H1 (cell line): ENCODE data around the gene TLR1. TPM values are rescaled to one million over a fixed set of nuclear protein-coding genes. Genes with fewer than 3 reads are reported as not detected.

Experiments used
- CTCF ChIA-PET: fragments of 300-600 bp; sonication (Branson Sonifier 250); formaldehyde crosslinking; loops from one replicate; lab custom pipeline; 2021; ENCODE audit not compliant: partially characterized antibody; lab: Charles Lee
- POLR2A ChIA-PET: fragments of 300-600 bp; sonication (Branson Sonifier 250); formaldehyde crosslinking; loops from one replicate; lab custom pipeline; 2021; ENCODE audit warnings: inconsistent platforms; ENCODE audit not compliant: partially characterized antibody; lab: Charles Lee
- DNase-seq, 2 experiments: peaks; one replicate each; pipeline versions ENCODE4 v3.0.0 to v3.0.0-alpha.2; 2010 to 2022; ENCODE audit warnings: low spot score in 2 of 2, low read depth in 1 of 2, mixed read lengths in 1 of 2
- FAIRE-seq: peaks from 2 replicates; lab custom pipeline; 2011; peaks lifted over from hg19 to GRCh38; lab: Jason Lieb, UNC
- H2AFZ ChIP-seq: 2 replicates; pipeline ENCODE4 v1.8.1; 2012; ENCODE audit warnings: low read length, inconsistent platforms
- H2AK5ac ChIP-seq: 2 replicates; pipeline ENCODE4 v1.6.1; 2013; ENCODE audit warnings: low read depth, low read length
- H2BK120ac ChIP-seq: replicated peaks from 2 replicates; pipeline ENCODE3; 2013; ENCODE audit warnings: low read depth, low read length, inconsistent platforms
- H2BK12ac ChIP-seq: 2 replicates; pipeline ENCODE4 v1.6.1; 2013; ENCODE audit warnings: low read depth, low read length
- H2BK15ac ChIP-seq: 2 replicates; pipeline ENCODE4 v1.6.1; 2013; ENCODE audit warnings: low read length
- H2BK20ac ChIP-seq: 2 replicates; pipeline ENCODE4 v1.6.1; 2013; ENCODE audit warnings: low read length
- H2BK5ac ChIP-seq: 2 replicates; pipeline ENCODE4 v1.6.1; 2013; ENCODE audit warnings: low read depth, low read length
- H3K14ac ChIP-seq: 2 replicates; pipeline ENCODE4 v1.6.1; 2013; ENCODE audit warnings: inconsistent platforms; ENCODE audit not compliant: insufficient read length
- H3K18ac ChIP-seq: 2 replicates; pipeline ENCODE4 v1.6.1; 2013; ENCODE audit warnings: low read length; ENCODE audit errors: extremely low read depth
- H3K23ac ChIP-seq: 2 replicates; pipeline ENCODE4 v1.6.1; 2013; ENCODE audit warnings: inconsistent platforms; ENCODE audit not compliant: insufficient read length
- H3K23me2 ChIP-seq: 2 replicates; pipeline ENCODE4 v1.6.1; 2013; ENCODE audit warnings: low read depth, low read length
- H3K27ac ChIP-seq: 2 replicates; pipeline ENCODE4 v1.6.1; 2011; ENCODE audit warnings: low read depth, low read length, inconsistent platforms
- H3K27me3 ChIP-seq, 4 experiments: replicated peaks in 1 of 4; 1 replicate in 1 of 4; 2 replicates in 3 of 4; pipeline versions ENCODE4 v1.6.1 to v1.8.1; 2011 to 2013; ENCODE audit warnings: low read length in 3 of 4, mild to moderate bottlenecking in 3 of 4, inconsistent platforms in 2 of 4, mixed read lengths in 2 of 4, moderate library complexity in 1 of 4; ENCODE audit not compliant: control insufficient read depth in 3 of 4, insufficient read depth in 3 of 4; ENCODE audit errors: extremely low read depth in 1 of 4
- H3K36me3 ChIP-seq, 4 experiments: 2 replicates each; pipeline versions ENCODE4 v1.6.1 to v1.8.1; 2011 to 2013; ENCODE audit warnings: mild to moderate bottlenecking in 4 of 4, low read length in 3 of 4, moderate library complexity in 2 of 4, control low read depth in 1 of 4, inconsistent platforms in 1 of 4; ENCODE audit not compliant: insufficient read depth in 4 of 4, control insufficient read depth in 2 of 4
- H3K4ac ChIP-seq: replicated peaks from 2 replicates; pipeline ENCODE3; 2013; ENCODE audit warnings: low read length, low read depth, mixed read lengths, inconsistent platforms; ENCODE audit not compliant: insufficient read length
- H3K4me1 ChIP-seq, 4 experiments: replicated peaks in 1 of 4; 1 replicate in 1 of 4; 2 replicates in 3 of 4; pipeline versions ENCODE4 v1.6.1 to v1.8.1; 2011 to 2013; ENCODE audit warnings: low read length in 3 of 4, inconsistent platforms in 2 of 4, mixed read lengths in 1 of 4; ENCODE audit not compliant: insufficient read depth in 4 of 4, control insufficient read depth in 3 of 4
- H3K4me2 ChIP-seq, 2 experiments: 2 replicates each; pipeline versions ENCODE4 v1.6.1 to v1.8.1; 2011 to 2013; ENCODE audit warnings: low read depth in 2 of 2, low read length in 2 of 2, control low read depth in 1 of 2, inconsistent platforms in 1 of 2, mild to moderate bottlenecking in 1 of 2; ENCODE audit not compliant: insufficient read depth in 1 of 2
- H3K4me3 ChIP-seq, 4 experiments: fragments of 200-600, 300-600 bp in 1 of 4; sonication (generic), shearing (Covaris generic), sonication (Bioruptor Twin) in 1 of 4; 2 replicates each; pipeline versions ENCODE4 v1.5.1 to v1.8.1; 2011 to 2016; ENCODE audit warnings: low read length in 4 of 4, low read depth in 3 of 4, control low read depth in 2 of 4, inconsistent platforms in 2 of 4, mild to moderate bottlenecking in 2 of 4, mixed read lengths in 1 of 4, moderate library complexity in 1 of 4; ENCODE audit not compliant: insufficient read depth in 2 of 4; ENCODE audit errors: extremely low read depth in 1 of 4
- H3K56ac ChIP-seq: replicated peaks from 2 replicates; pipeline ENCODE3; 2013; ENCODE audit warnings: low read depth, mild to moderate bottlenecking, mixed read lengths, low read length, inconsistent platforms; ENCODE audit not compliant: insufficient read length
- H3K79me1 ChIP-seq: 2 replicates; pipeline ENCODE4 v1.6.1; 2013; ENCODE audit warnings: low read depth, low read length, control low read depth
- H3K79me2 ChIP-seq, 2 experiments: 2 replicates each; pipeline versions ENCODE4 v1.6.1 to v1.8.1; 2012 to 2013; ENCODE audit warnings: low read length in 2 of 2, mild to moderate bottlenecking in 2 of 2, inconsistent platforms in 1 of 2; ENCODE audit not compliant: insufficient read depth in 2 of 2, control insufficient read depth in 1 of 2
- H3K9ac ChIP-seq, 4 experiments: replicated peaks in 1 of 4; 1 replicate in 1 of 4; 2 replicates in 3 of 4; pipeline versions ENCODE4 v1.6.1 to v1.8.1; 2011 to 2013; ENCODE audit warnings: low read depth in 3 of 4, low read length in 3 of 4, control low read depth in 2 of 4, mild to moderate bottlenecking in 2 of 4, moderate library complexity in 2 of 4, inconsistent platforms in 1 of 4; ENCODE audit errors: extremely low read depth in 1 of 4
- H3K9me3 ChIP-seq, 2 experiments: 2 replicates each; pipeline versions ENCODE4 v1.6.1 to v1.8.1; 2012 to 2013; ENCODE audit warnings: mild to moderate bottlenecking in 2 of 2, moderate library complexity in 2 of 2, control low read depth in 1 of 2, inconsistent platforms in 1 of 2, low read depth in 1 of 2, low read length in 1 of 2, mixed read lengths in 1 of 2; ENCODE audit not compliant: insufficient read depth in 2 of 2
- H4K20me1 ChIP-seq, 2 experiments: replicated peaks in 1 of 2; 2 replicates each; pipeline versions ENCODE3 to v1.8.1; 2011 to 2013; ENCODE audit warnings: inconsistent platforms in 2 of 2, low read length in 2 of 2, mild to moderate bottlenecking in 1 of 2; ENCODE audit not compliant: insufficient read depth in 2 of 2, control insufficient read depth in 1 of 2
- H4K5ac ChIP-seq: 2 replicates; pipeline ENCODE4 v1.6.1; 2013; ENCODE audit warnings: low read length, low read depth, mixed read lengths, inconsistent platforms; ENCODE audit not compliant: insufficient read length
- H4K8ac ChIP-seq: 2 replicates; pipeline ENCODE4 v1.8.0; 2013; ENCODE audit warnings: mild to moderate bottlenecking, moderate library complexity, low read length, inconsistent platforms; ENCODE audit not compliant: insufficient read depth; ENCODE audit errors: extremely low read depth
- H4K91ac ChIP-seq: replicated peaks from 2 replicates; pipeline ENCODE3; 2013; ENCODE audit warnings: low read length, mixed read lengths, inconsistent platforms; ENCODE audit not compliant: insufficient read length
- ASH2L ChIP-seq: fragments of 200-600, 300-600 bp; sonication (generic); IDR thresholded peaks from one replicate; pipeline ENCODE4 v1.7.1; 2017; ENCODE audit warnings: low read length
- CBX8 ChIP-seq: fragments of 300-800, 300-1000 bp; sonication (generic); IDR thresholded peaks from 2 replicates; pipeline ENCODE4 v1.7.1; 2016; ENCODE audit warnings: low read depth, low read length, borderline replicate concordance
- EGR1 ChIP-seq: IDR thresholded peaks from 2 replicates; pipeline ENCODE4 v1.6.1; 2011; ENCODE audit warnings: low read depth, low read length, borderline replicate concordance
- HDAC2 ChIP-seq, 2 experiments: fragments of 300-600 bp in 1 of 2; sonication (generic) in 1 of 2; IDR thresholded peaks; 2 replicates each; pipeline ENCODE4 v1.6.1; 2011 to 2012; ENCODE audit warnings: low read depth in 2 of 2, low read length in 2 of 2, mild to moderate bottlenecking in 2 of 2, moderate library complexity in 2 of 2, borderline replicate concordance in 1 of 2, inconsistent platforms in 1 of 2
- KDM5A ChIP-seq: fragments of 200-600 bp; IDR thresholded peaks from 2 replicates; pipeline ENCODE4 v1.7.1; 2012; ENCODE audit warnings: mild to moderate bottlenecking, low read length, inconsistent platforms, mixed read lengths
- PHF8 ChIP-seq: fragments of 200-600 bp; sonication (generic); conservative IDR thresholded peaks from 2 replicates; pipeline ENCODE4 v1.7.1; 2012; ENCODE audit warnings: low read depth, mild to moderate bottlenecking, inconsistent platforms, low read length, moderate library complexity
- RAD21 ChIP-seq, 2 experiments: IDR thresholded peaks in 1 of 2; conservative IDR thresholded peaks in 1 of 2; 2 replicates each; pipeline ENCODE4 v1.6.1; 2011; ENCODE audit warnings: low read depth in 2 of 2, low read length in 2 of 2, improper control_type of control experiment in 1 of 2, inconsistent platforms in 1 of 2, mild to moderate bottlenecking in 1 of 2, moderate library complexity in 1 of 2
- SIN3A ChIP-seq, 2 experiments: IDR thresholded peaks in 1 of 2; conservative IDR thresholded peaks in 1 of 2; 2 replicates each; pipeline ENCODE4 v1.6.1; 2011 to 2012; ENCODE audit warnings: low read length in 2 of 2, improper control_type of control experiment in 1 of 2, low read depth in 1 of 2, mild to moderate bottlenecking in 1 of 2
- SP1 ChIP-seq: IDR thresholded peaks from 2 replicates; pipeline ENCODE4 v1.6.1; 2011; ENCODE audit warnings: low read depth, low read length
- SP2 ChIP-seq: IDR thresholded peaks from 2 replicates; pipeline ENCODE4 v1.6.1; 2012; ENCODE audit warnings: mild to moderate bottlenecking, low read length, inconsistent platforms
- TAF7 ChIP-seq: optimal IDR thresholded peaks from 2 replicates; pipeline ENCODE3; 2011; ENCODE audit warnings: low read depth, mild to moderate bottlenecking, inconsistent platforms, low read length, moderate library complexity, borderline replicate concordance
- TCF12 ChIP-seq: IDR thresholded peaks from 2 replicates; pipeline ENCODE4 v1.6.1; 2011; ENCODE audit warnings: low read depth, mild to moderate bottlenecking, low read length
- WGBS, 2 experiments: shearing (Covaris generic) in 1 of 2; methylation state at CpG; one replicate each; pipeline versions ENCODE4 v1.1.6 to v1.1.7; 2013 to 2015; ENCODE audit warnings: low lambda C conversion rate in 2 of 2, mixed read lengths in 2 of 2, inconsistent platforms in 1 of 2, low coverage in 1 of 2, missing lambda C conversion rate in 1 of 2; ENCODE audit not compliant: insufficient replicate concordance in 2 of 2, insufficient coverage in 1 of 2, insufficient read length in 1 of 2; ENCODE audit errors: extremely low coverage in 1 of 2, missing lambda C conversion rate in 1 of 2; 5-methylcytosine and 5-hydroxymethylcytosine counted together
- polyA plus RNA-seq, 7 experiments: library from polyadenylated mRNA; depleted of rRNA in 3 of 7; stranded (reverse) in 5 of 7; unstranded in 2 of 7; fragments of >200 nt in 5 of 7; fragments of 200-250 nt in 2 of 7; gene quantifications; 1 replicate in 5 of 7; 2 replicates in 1 of 7; 4 replicates in 1 of 7; pipeline versions ENCODE4 v1.2.1 to v1.2.3, GENCODE V29; 2011 to 2013; ENCODE audit warnings: missing spikeins in 2 of 7, mixed read lengths in 2 of 7
- total RNA-seq: library from RNA; stranded (reverse); fragmentation: NEBNext Ultra II Directional; extraction: Animal tissue kit (Norgen Biotek cat#: 25700); gene quantifications from 2 replicates; pipeline ENCODE4 v1.2.1, GENCODE V29; 2021

Gene TLR1
- total and polyA plus RNA-seq, 2 of the 8 experiments (the other 6 are each of a cell fraction or from before 2014, with no cell fraction given), result not detected

DNA sequence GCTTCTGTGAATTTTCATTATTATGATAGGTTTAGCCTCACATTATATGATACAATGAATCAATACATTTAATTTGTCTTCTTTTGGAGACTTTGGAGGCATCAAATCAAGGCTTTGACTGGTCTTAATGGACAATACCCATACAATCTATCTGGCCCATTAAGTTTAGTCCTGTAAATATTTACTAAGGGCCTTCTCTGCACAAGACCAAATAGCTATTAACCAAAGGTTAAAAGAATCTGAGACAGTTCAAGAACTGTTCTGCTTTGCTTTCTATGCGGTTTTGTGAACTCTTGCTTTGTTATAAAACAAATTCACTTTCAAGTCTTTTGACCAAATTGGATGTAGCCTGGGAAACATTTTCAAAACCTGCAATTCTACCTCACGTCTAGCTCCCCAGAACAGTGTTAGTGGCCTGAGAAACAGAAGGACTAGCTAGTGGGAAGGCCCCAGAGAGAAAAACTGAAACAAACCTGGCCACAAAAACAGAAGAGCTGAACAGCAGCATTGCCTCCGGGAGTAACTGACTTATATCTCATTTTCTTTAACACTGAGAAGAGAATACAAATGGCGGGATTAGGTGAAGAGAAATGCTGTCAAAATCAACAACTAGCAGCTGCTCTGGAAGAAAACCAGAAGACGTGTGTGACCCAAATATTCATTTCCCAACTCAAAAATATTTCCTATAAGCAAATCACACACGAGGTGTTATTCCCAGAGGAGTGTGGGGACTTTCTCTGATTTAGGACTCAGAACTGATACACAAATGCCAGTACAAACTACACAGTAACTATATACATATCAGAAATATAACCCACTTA lies 548 bp downstream of the TLR1 start:
- H2BK5ac ChIP-seq, result no peak overlapping the region
- H3K27me3 ChIP-seq, result no peaks in the 10 kb centered on the region
- FAIRE-seq, result no peak
- H2AK5ac ChIP-seq, result no peak overlapping the region
- ChIA-PET POLR2A (no interaction called here), CTCF (interaction anchor here (0.5 to 3.3 kb wide), 17 partner anchors 8 to 1717 kb away, joined by 3 to 26 read pairs (median 4); partner anchors contain the start of gene TLR10)
- no peak overlapping the region for H3K4me3 ChIP-seq
- no peak overlapping the region for H4K8ac ChIP-seq
- no peaks in the 10 kb centered on the region for H3K23me2 ChIP-seq
- no peak overlapping the region for H4K91ac ChIP-seq
- no peak for DNase-seq
- H2BK20ac ChIP-seq, result no peak overlapping the region
- no peak overlapping the region for H4K5ac ChIP-seq
- no peak overlapping the region for H3K27ac ChIP-seq
- H3K4me1 ChIP-seq, result no peaks in the 10 kb centered on the region
- no peak overlapping the region for H3K18ac ChIP-seq
- no peak overlapping the region for H2BK120ac ChIP-seq
- peaks cover 12 to 23% of the 10 kb centered on the region in 2 experiments for H3K9me3 ChIP-seq
- H3K9ac ChIP-seq, result no peak overlapping the region
- no peak overlapping the region for H3K56ac ChIP-seq
- no peak overlapping the region for H2BK12ac ChIP-seq
- H3K36me3 ChIP-seq, result no peaks in the 10 kb centered on the region
- no peaks in the 10 kb centered on the region for H3K79me1 ChIP-seq
- no peak overlapping the region for H2AFZ ChIP-seq
- H4K20me1 ChIP-seq, result no peaks in the 10 kb centered on the region
- 85% methylated on average over 6 of the region's 6 CpGs; no CpG with 5 or more reads in 1 of the 2 experiments for WGBS, 2 experiments
- no peak overlapping the region for H3K4me2 ChIP-seq
- H3K23ac ChIP-seq, result no peak overlapping the region
- no peak overlapping the region for H3K14ac ChIP-seq
- no peak overlapping the region for H2BK15ac ChIP-seq
- no peaks in the 10 kb centered on the region for H3K79me2 ChIP-seq
- H3K4ac ChIP-seq, result no peak overlapping the region
- TF ChIP-seq PHF8, result no peak
- TF ChIP-seq SP2, result no peak
- TF ChIP-seq CBX8, result no peak
- no peak for TF ChIP-seq TAF7
- TF ChIP-seq KDM5A, result no peak
- no peak for TF ChIP-seq HDAC2 (IDR thresholded peaks at IDR 0.05; ENCODE audit: borderline replicate concordance in 1 of 2, low read depth in 2 of 2, low read length in 2 of 2)
- TF ChIP-seq ASH2L, result no peak
- no peak for TF ChIP-seq SP1
- TF ChIP-seq EGR1, result no peak
- TF ChIP-seq SIN3A (conservative IDR thresholded peaks at IDR 0.05 in 1 of 2, IDR thresholded peaks at IDR 0.05 in 1 of 2; ENCODE audit: low read depth in 1 of 2, low read length in 2 of 2), result no peak
- TF ChIP-seq TCF12, result no peak
- TF ChIP-seq RAD21 (IDR thresholded peaks at IDR 0.05 in 1 of 2, conservative IDR thresholded peaks at IDR 0.05 in 1 of 2; ENCODE audit: low read depth in 2 of 2, low read length in 2 of 2), result no peak
